Measurements from ENCODE around the gene GRB10.

GRB10 gene

GRCh38 chr7:50632561-50633413 is 149.9 kb downstream of the GRB10 start:
- DNase-seq (ENCODE audit: low read depth), result peak; percentile 13

DNA sequence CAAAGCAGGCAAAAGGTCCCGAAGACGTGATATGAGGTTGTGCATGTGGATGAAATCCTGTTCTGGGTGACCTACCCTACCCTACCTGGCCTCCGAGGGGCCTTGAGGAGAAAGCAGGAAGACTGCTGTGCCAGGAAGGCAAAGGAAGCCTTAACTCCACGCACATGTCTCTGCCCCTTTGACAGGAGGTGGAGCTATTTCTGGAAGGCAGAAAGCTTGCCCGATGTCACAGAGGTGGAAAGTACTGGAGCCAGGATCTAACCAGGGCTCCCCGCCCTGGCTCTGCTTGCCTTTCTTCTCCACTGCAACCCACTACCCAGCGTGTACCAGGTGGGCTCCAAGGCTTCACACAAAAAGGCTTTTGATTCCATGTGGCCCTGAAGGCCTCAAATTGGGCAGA is 151.1 kb downstream of the GRB10 start:
- no peak for DNase-seq (ENCODE audit: low read depth)

DNA sequence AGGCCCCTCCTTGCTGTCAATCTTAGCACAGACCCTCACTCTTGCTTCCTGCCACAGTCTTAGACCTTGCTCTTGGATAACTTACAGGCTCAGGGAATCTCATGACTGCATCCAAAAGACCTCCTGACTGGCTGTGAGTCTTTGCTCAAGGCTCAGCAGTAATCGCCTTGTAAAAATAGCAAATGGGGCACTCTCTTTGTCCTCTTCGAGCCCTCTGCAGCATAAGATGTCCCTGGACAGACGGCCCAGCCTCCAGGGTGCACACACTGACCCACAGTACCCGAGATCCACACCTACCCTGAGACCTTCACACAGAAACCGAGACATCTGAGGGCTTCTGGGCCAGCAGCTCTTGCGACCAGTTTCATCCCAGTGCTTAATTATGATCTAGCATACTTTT is 151.6 kb downstream of the GRB10 start:
- DNase-seq (ENCODE audit: low read depth), result no peak

DNA sequence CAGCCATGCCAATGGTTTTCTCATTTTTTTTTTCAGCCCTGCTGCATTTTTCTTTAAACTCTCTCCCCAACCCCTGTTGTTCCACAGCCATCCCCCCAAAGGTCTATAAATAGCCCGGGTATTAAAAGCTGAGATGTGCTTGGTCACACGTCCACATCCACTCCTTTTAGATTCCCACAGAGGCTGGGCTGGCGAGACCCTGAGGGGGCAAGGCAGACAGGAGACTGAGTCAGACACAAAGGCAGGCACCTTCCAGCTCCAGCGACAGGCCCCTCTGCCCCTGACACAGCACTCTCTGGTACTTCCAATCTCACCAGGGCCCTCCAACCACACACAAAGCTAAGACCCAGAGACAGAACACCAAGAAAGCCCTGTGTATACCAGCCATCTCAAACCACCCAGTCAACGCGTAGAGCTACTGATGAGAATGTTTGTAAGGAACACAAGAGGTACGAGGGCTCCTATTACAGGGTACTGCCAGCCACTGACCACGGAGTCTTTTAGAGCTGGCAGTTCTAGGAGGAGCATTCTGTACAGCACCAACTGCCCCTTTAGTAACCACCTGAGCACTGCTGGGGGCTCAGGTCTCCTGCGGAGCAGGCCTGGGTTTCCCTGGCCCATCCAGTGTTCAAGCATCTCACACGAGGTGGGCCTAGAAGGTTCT is 153.3 kb downstream of the GRB10 start:
- no peak for DNase-seq (ENCODE audit: low read depth)

DNA sequence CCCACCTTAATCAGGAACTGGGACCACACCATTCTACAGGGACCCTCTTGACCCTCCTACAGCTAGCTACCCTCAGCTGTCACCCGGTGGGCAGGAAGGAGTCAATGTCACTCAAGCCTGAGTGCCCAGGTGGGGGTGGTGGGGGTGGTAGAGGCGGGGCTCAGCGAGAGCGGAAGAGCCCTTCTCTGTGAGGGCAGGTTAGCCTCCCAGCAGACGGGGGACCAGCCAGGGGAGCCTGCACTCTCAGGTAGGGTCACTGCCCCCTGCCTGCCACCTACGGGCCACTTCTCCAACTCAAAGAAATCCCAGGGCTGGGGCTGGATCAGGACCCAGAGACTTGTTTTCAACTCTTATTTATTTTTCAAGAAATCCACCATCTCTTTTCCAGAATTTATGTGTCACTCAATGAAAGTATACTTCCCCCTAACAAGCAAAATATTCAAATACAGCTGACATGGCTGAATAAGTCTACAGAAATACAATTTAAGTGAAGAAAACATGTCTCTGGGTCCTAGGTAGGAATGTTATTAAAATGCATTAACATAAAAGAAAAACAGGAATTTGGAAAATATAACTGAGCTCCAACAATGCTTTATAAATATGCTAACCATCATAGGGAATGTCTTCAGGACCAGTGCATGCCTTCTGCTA is 154.1 kb downstream of the GRB10 start:
- DNase-seq (ENCODE audit: low read depth), result no peak

- DNase-seq (ENCODE audit: low read depth), result no peak
Measured at GRCh38 chr7:50627824-50628361, 154.8 kb downstream of the GRB10 start.

- DNase-seq (ENCODE audit: low read depth), result no peak
Measured at GRCh38 chr7:50626286-50626685, 156.4 kb downstream of the GRB10 start.

GRCh38 chr7:50625360-50625759 is 157.3 kb downstream of the GRB10 start:
- DNase-seq (ENCODE audit: low read depth), result no peak

- no peak for DNase-seq (ENCODE audit: low read depth)
Measured at GRCh38 chr7:50622821-50623220, 159.9 kb downstream of the GRB10 start.

GRCh38 chr7:50621973-50622490 is 160.7 kb downstream of the GRB10 start:
- DNase-seq (ENCODE audit: low read depth), result no peak

DNA sequence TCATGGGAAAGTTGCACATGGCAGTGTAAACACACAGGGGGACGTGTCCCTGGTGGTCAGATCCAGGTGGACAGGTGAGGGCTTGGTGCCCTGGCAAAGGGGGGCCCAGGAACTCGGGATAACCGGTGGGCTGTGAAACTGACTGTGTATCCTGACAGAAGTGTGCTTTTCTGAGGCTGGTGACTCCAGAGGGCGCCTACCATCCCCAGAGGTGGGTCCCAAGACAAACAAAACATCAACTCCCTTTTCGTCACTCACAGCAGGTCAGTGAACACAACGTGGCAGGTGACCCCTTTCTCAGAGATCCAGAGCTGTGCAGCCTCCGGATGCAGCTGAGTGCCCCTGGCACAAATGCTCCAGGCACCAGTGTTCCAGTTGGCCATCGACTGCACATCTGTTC is 161.5 kb downstream of the GRB10 start:
- no peak for DNase-seq (ENCODE audit: low read depth)

GRCh38 chr7:50620433-50620832 is 162.3 kb downstream of the GRB10 start:
- DNase-seq (ENCODE audit: low read depth), result no peak

- DNase-seq (ENCODE audit: low read depth), result no peak
Measured at GRCh38 chr7:50619684-50620083, 163.0 kb downstream of the GRB10 start.

- DNase-seq (ENCODE audit: low read depth), result no peak
Measured at GRCh38 chr7:50618281-50618680, 164.4 kb downstream of the GRB10 start.

- no peak for DNase-seq (ENCODE audit: low read depth)
Measured at GRCh38 chr7:50615519-50616080, 167.1 kb downstream of the GRB10 start.

- DNase-seq (ENCODE audit: low read depth), result no peak
Measured at GRCh38 chr7:50614721-50615518, 167.8 kb downstream of the GRB10 start.

GRCh38 chr7:50613473-50613872 is 169.2 kb downstream of the GRB10 start:
- no peak for DNase-seq (ENCODE audit: low read depth)

DNA sequence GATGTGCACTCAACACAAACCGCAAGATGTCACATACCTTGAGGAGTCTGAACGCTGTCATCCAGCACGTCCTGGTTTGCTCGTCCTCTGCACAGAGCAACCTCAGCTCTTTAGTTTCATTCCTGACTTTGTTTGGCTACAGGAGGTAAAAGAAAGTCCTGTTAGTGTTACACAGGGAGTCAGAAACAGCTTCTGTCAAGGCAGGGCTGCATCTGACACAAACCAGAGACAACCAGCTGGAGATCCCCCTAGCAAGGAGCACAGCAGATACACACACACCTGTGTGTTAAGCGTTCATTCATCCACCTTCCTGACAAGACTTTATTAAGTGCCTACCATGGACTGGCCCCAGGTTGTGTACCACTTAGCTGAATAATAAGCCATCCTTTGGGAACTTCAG is 170.0 kb downstream of the GRB10 start:
- DNase-seq (ENCODE audit: low read depth), result no peak

- no peak for DNase-seq (ENCODE audit: low read depth)
Measured at GRCh38 chr7:50610521-50611277, 172.0 kb downstream of the GRB10 start.

DNA sequence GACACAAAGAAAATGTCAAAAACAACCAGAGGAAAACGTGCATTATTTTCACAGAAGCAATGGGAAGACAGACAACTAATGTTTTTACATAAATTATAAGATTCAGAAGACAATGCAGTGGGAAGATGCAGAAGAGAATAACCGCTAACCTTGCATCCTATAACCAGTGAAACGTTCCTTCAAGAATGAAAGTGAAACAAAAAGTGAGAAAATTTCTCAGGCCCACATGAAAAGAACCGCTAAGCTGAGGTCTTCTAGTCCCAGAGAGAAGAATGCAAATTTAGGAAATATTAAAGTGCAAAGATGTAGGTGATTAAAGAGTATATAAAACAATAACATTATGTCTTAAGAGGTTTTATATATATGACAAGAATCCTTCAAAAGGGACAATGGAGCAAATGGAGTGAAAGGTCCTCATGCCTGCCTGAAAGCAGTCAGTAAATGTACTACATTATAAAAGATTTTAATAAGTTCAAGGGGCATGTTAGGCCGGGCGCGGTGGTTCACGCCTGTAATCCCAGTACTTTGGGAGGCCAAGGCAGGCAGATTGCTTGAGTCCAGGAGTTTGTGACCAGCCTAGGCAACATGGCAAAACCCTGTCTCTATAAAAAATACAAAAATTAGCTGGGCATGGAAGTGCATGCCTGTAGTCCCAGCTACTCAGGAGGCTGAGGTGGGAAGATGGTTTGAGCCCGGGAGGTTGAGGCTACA is 174.3 kb downstream of the GRB10 start:
- DNase-seq (ENCODE audit: low read depth), result no peak

Measured in fibroblast of the conjunctiva (primary cell).